Fibroblast of lung (primary cell): ENCODE results near the gene VTI1A.

Experiments used
- EZH2 ChIP-seq: IDR thresholded peaks from 2 replicates; pipeline ENCODE4 v1.5.1; 2012; ENCODE audit warnings: low read length, control low read depth, mild to moderate bottlenecking; ENCODE audit errors: missing control alignments
- TF ChIP-seq, protein P1 (sequence below), 2 donors: IDR thresholded peaks in 1 of 2; conservative IDR thresholded peaks in 1 of 2; 1 replicate in 1 of 2; 2 replicates in 1 of 2; pipeline ENCODE4 v1.5.1; 2011 to 2012; ENCODE audit warnings: low read length in 2 of 2, control low read depth in 1 of 2, inconsistent platforms in 1 of 2, low read depth in 1 of 2, mild to moderate bottlenecking in 1 of 2

DNA sequence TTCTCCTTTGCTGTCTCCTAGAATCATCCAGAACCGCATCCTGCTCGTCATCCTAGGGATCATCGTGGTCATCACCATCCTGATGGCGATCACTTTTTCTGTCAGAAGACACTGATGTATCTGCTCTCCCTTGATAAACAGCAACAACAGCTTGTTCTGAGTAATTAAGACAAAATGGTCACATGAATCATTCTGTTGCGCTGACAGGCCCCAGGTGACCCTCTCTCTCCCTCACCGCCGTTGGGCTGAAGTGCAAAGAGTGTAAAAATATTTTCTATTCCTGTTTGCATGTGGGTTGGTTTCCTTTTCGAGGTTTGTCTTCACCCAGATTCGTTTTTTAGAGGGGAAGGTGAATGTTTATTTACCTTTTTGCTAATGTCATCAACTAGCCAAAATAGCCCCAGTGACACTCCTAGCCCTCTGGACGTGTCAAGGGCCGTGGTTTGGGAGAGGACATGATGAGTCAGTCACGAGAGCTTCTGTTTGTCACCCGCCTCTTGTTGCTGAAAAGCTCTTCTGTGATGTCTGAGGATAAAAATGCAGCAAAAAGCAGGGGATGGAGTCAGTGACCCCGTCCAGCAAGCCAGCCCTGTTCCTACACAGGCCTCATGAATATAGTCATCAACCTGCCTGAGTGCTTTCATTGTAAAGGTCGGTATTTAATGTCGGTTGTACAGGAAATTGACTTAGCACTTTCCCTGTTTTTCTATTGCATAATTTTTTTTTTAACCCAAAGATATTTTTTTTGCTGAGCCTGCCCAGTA is 368.4 kb downstream of the VTI1A start:
- TF ChIP-seq, protein P1, sequence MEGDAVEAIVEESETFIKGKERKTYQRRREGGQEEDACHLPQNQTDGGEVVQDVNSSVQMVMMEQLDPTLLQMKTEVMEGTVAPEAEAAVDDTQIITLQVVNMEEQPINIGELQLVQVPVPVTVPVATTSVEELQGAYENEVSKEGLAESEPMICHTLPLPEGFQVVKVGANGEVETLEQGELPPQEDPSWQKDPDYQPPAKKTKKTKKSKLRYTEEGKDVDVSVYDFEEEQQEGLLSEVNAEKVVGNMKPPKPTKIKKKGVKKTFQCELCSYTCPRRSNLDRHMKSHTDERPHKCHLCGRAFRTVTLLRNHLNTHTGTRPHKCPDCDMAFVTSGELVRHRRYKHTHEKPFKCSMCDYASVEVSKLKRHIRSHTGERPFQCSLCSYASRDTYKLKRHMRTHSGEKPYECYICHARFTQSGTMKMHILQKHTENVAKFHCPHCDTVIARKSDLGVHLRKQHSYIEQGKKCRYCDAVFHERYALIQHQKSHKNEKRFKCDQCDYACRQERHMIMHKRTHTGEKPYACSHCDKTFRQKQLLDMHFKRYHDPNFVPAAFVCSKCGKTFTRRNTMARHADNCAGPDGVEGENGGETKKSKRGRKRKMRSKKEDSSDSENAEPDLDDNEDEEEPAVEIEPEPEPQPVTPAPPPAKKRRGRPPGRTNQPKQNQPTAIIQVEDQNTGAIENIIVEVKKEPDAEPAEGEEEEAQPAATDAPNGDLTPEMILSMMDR (conservative IDR thresholded peaks at IDR 0.05 in 1 of 2, IDR thresholded peaks at IDR 0.05 in 1 of 2; ENCODE audit: low read depth in 1 of 2, low read length in 2 of 2): no peak
- no peak for TF ChIP-seq EZH2
